Brain microvascular endothelial cell (primary cell): ENCODE data around the gene FRMD4B.

Source experiments
- DNase-seq: peaks from one replicate; pipeline ENCODE4 v3.0.0-alpha.2; 2020
- H3K27ac ChIP-seq: fragments of 250-450 bp; sonication (Bioruptor Pico); 2 replicates; pipeline ENCODE4 v1.5.1; 2020; ENCODE audit warnings: mild to moderate bottlenecking, moderate library complexity
- H3K27me3 ChIP-seq: fragments of 250-450 bp; sonication (Bioruptor Pico); replicated peaks from 2 replicates; pipeline ENCODE4 v1.5.1; 2020; ENCODE audit warnings: mild to moderate bottlenecking
- H3K36me3 ChIP-seq: fragments of 250-450 bp; sonication (Bioruptor Pico); replicated peaks from 2 replicates; pipeline ENCODE4 v1.5.1; 2020; ENCODE audit warnings: mild to moderate bottlenecking
- H3K4me3 ChIP-seq: 2 replicates; pipeline ENCODE4 v1.5.1; 2011; ENCODE audit warnings: low read depth, mild to moderate bottlenecking, control low read depth, low read length, moderate library complexity
- in situ Hi-C: cut with HindIII; loops from 2 replicates; pipeline ENCODE4 v1.10.0; 2017; ENCODE audit warnings: low sequenced_read_pairs, low pct_ligation_motif_present
- TF ChIP-seq, protein P1 (sequence below): IDR thresholded peaks from 2 replicates; pipeline ENCODE4 v1.5.1; 2011; ENCODE audit warnings: low read depth, mild to moderate bottlenecking, moderate library complexity, low read length, control low read depth, inconsistent platforms; ENCODE audit errors: missing control alignments

Gene FRMD4B

GRCh38 chr3:69162308-69162980, 223.4 kb downstream of the FRMD4B start:
- no peak overlapping the region for H3K27ac ChIP-seq
- no peak for DNase-seq
- in situ Hi-C loops = loop anchor here (25.0 kb wide), 1 partner anchor 250 kb away; no protein-coding TSS in a partner anchor
- H3K36me3 ChIP-seq = no peaks in the 10 kb centered on the region
- H3K4me3 ChIP-seq = no peak overlapping the region
- TF ChIP-seq, protein P1, sequence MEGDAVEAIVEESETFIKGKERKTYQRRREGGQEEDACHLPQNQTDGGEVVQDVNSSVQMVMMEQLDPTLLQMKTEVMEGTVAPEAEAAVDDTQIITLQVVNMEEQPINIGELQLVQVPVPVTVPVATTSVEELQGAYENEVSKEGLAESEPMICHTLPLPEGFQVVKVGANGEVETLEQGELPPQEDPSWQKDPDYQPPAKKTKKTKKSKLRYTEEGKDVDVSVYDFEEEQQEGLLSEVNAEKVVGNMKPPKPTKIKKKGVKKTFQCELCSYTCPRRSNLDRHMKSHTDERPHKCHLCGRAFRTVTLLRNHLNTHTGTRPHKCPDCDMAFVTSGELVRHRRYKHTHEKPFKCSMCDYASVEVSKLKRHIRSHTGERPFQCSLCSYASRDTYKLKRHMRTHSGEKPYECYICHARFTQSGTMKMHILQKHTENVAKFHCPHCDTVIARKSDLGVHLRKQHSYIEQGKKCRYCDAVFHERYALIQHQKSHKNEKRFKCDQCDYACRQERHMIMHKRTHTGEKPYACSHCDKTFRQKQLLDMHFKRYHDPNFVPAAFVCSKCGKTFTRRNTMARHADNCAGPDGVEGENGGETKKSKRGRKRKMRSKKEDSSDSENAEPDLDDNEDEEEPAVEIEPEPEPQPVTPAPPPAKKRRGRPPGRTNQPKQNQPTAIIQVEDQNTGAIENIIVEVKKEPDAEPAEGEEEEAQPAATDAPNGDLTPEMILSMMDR = no peak
- no peaks in the 10 kb centered on the region for H3K27me3 ChIP-seq

DNA sequence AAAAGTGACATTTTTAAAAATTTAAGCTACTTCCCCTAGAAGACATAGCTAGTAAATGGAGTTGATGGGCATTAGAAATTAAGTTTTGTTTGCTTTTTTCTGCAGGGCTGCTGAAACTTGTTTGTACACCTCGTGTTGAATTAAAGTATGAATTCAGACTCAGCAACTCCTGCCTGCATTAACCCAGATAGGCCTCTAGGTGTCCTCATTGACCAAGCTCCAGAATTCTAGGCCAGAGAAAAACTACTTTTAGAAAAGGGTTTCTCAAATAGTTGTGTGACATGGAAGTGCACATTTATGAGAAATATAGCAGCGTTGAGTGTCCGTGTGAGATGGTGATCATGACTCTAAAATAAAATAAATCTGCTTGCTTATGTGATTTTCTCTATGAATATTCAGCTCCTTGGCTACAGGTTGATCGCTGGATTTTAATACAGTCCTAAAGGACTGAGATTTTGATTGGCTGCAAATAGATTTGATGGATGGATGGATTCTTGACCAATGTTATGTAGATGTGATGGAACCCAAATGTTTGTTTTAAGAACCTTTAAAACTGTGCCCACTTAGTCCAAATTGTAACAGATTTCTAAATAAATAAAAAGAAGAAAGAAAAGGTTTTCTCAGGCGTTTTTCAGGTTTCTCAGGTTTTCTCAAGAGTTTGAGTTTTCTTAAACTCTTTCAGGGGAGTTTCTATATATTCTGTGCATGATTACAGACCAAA, 224.1 kb downstream of the FRMD4B start:
- Histone ChIP-seq H3K4me3 (no peak overlapping the region), H3K27me3 (no peaks in the 10 kb centered on the region), H3K27ac (no peak overlapping the region), H3K36me3 (no peaks in the 10 kb centered on the region)
- in situ Hi-C loops = loop anchor here (25.0 kb wide), 1 partner anchor 251 kb away; no protein-coding TSS in a partner anchor
- DNase-seq = peak; percentile 51
- TF ChIP-seq, protein P1 = peak; percentile 89

GRCh38 chr3:69160525-69160924, 225.4 kb downstream of the FRMD4B start:
- no peaks in the 10 kb centered on the region for H3K27me3 ChIP-seq
- in situ Hi-C loops = loop anchor here (25.0 kb wide), 1 partner anchor 252 kb away; no protein-coding TSS in a partner anchor
- TF ChIP-seq, protein P1 = no peak
- no peak for DNase-seq
- H3K27ac ChIP-seq = no peak overlapping the region
- H3K4me3 ChIP-seq = no peak overlapping the region
- H3K36me3 ChIP-seq = no peaks in the 10 kb centered on the region

- Histone ChIP-seq H3K4me3 (no peak overlapping the region), H3K27me3 (no peaks in the 10 kb centered on the region), H3K27ac (no peak overlapping the region), H3K36me3 (no peaks in the 10 kb centered on the region)
- in situ Hi-C loops = loop anchor here (25.0 kb wide), 1 partner anchor 252 kb away; no protein-coding TSS in a partner anchor
- no peak for DNase-seq
- TF ChIP-seq, protein P1 = no peak
Observed at GRCh38 chr3:69160107-69160506, 225.8 kb downstream of the FRMD4B start.

GRCh38 chr3:69149586-69149985, 236.3 kb downstream of the FRMD4B start:
- Histone ChIP-seq H3K27me3 (no peaks in the 10 kb centered on the region), H3K27ac (no peak overlapping the region), H3K36me3 (no peaks in the 10 kb centered on the region), H3K4me3 (no peak overlapping the region)
- in situ Hi-C loops = no loop called here
- no peak for DNase-seq
- TF ChIP-seq, protein P1 = no peak
